Activated naive CD4-positive, alpha-beta T cell treated with anti-CD3 and anti-CD28 coated beads, Interleukin-2, amount 50 U/mL, for 72 hours (primary cell): ENCODE measurements around the gene CEP85. TPM values are rescaled to one million over a fixed set of nuclear protein-coding genes. Genes with fewer than 3 reads are reported as not detected.

Experiments
- ATAC-seq, 2 donors: fragments of 150-1000 bp; cut with Tn5 transposase; 2 replicates each; pipeline ENCODE4 v1.10.0; 2021; ENCODE audit warnings: mild to moderate bottlenecking in 2 of 2, moderate library complexity in 2 of 2
- DNase-seq, 2 donors: peaks; one replicate each; pipeline ENCODE4 v3.0.0; 2021 to 2022; ENCODE audit warnings: low spot score in 2 of 2
- H3K27ac Mint-ChIP-seq, 2 donors: one replicate each; pipeline ENCODE4 v1.8.0; 2022; ENCODE audit warnings: mild to moderate bottlenecking in 2 of 2, mixed read lengths in 2 of 2
- H3K36me3 Mint-ChIP-seq, 2 donors: one replicate each; pipeline ENCODE4 v1.8.0; 2022; ENCODE audit warnings: mixed read lengths in 2 of 2
- H3K9me3 Mint-ChIP-seq, 2 donors: one replicate each; pipeline ENCODE4 v1.8.0; 2022; ENCODE audit warnings: mixed read lengths in 2 of 2
- total RNA-seq, 2 donors: library from RNA; stranded (reverse); gene quantifications; one replicate each; pipeline ENCODE4 v1.2.3, GENCODE V29; 2022

The CEP85 gene
- total RNA-seq, 2 donors from 2014 or later = 26.9 to 92.3 TPM

- Mint-ChIP-seq H3K27ac (peak overlapping the region in 1 of 2 donors; percentile 68), H3K36me3 (peaks cover 30 to 45% of the 10 kb centered on the region in 2 donors), H3K9me3 (peaks cover 0 to 5% of the 10 kb centered on the region in 2 donors)
- ATAC-seq (peak in 1 of 2 donors; percentile 91), DNase-seq (no peak)
These were observed 31.4 kb downstream of the CEP85 start for GRCh38 chr1:26265405-26265804.

- Mint-ChIP-seq H3K36me3 (peaks cover 34 to 37% of the 10 kb centered on the region in 2 donors), H3K27ac (peak overlapping the region in 1 of 2 donors; percentile 85), H3K9me3 (peaks cover 0 to 5% of the 10 kb centered on the region in 2 donors)
- no peak for ATAC-seq
- DNase-seq = no peak
These were observed 34.5 kb downstream of the CEP85 start for GRCh38 chr1:26268290-26269197.

GRCh38 chr1:26269198-26269550 lies 35.2 kb downstream of the CEP85 start:
- ATAC-seq (no peak), DNase-seq (no peak)
- H3K36me3 Mint-ChIP-seq = peaks cover 30% of the 10 kb centered on the region in 2 donors
- no peak overlapping the region for H3K27ac Mint-ChIP-seq
- H3K9me3 Mint-ChIP-seq = peaks cover 0 to 5% of the 10 kb centered on the region in 2 donors

GRCh38 chr1:26274801-26275425 lies 40.9 kb downstream of the CEP85 start:
- H3K36me3 Mint-ChIP-seq = peaks cover 23 to 36% of the 10 kb centered on the region in 2 donors
- ATAC-seq = peak in 1 of 2 donors; percentile 1
- DNase-seq = no peak
- H3K27ac Mint-ChIP-seq = peak overlapping the region; percentile 56 to 92
- no peaks in the 10 kb centered on the region for H3K9me3 Mint-ChIP-seq

- peaks cover 29 to 40% of the 10 kb centered on the region in 2 donors for H3K36me3 Mint-ChIP-seq
- peak overlapping the region; percentile 92 to 93 for H3K27ac Mint-ChIP-seq
- DNase-seq (peak; percentile 81 to 85), ATAC-seq (peak; percentile 79 to 80)
- no peaks in the 10 kb centered on the region for H3K9me3 Mint-ChIP-seq
These were observed 41.8 kb downstream of the CEP85 start for GRCh38 chr1:26275580-26276431.

- no peak for DNase-seq
- peaks cover 35 to 47% of the 10 kb centered on the region in 2 donors for H3K36me3 Mint-ChIP-seq
- peak overlapping the region; percentile 92 to 93 for H3K27ac Mint-ChIP-seq
- peak in 1 of 2 donors; percentile 1 for ATAC-seq
- H3K9me3 Mint-ChIP-seq = no peaks in the 10 kb centered on the region
These were observed 42.4 kb downstream of the CEP85 start for GRCh38 chr1:26276432-26276838.

- Mint-ChIP-seq H3K9me3 (no peaks in the 10 kb centered on the region), H3K27ac (peak overlapping the region in 1 of 2 donors; percentile 92), H3K36me3 (peaks cover 38 to 46% of the 10 kb centered on the region in 2 donors)
- DNase-seq (no peak), ATAC-seq (no peak)
These were observed 43.3 kb downstream of the CEP85 start for GRCh38 chr1:26277261-26277661.

GRCh38 chr1:26277719-26278118 lies 43.7 kb downstream of the CEP85 start:
- H3K36me3 Mint-ChIP-seq = peaks cover 38 to 50% of the 10 kb centered on the region in 2 donors
- no peak for ATAC-seq
- H3K9me3 Mint-ChIP-seq = no peaks in the 10 kb centered on the region
- H3K27ac Mint-ChIP-seq = peak overlapping the region; percentile 92 to 95
- DNase-seq = no peak

GRCh38 chr1:26278303-26278702 lies 44.3 kb downstream of the CEP85 start:
- ATAC-seq = no peak
- H3K27ac Mint-ChIP-seq = peak overlapping the region; percentile 92 to 95
- DNase-seq = no peak
- peaks cover 38 to 56% of the 10 kb centered on the region in 2 donors for H3K36me3 Mint-ChIP-seq
- H3K9me3 Mint-ChIP-seq = no peaks in the 10 kb centered on the region

GRCh38 chr1:26278724-26279455 lies 44.9 kb downstream of the CEP85 start:
- ATAC-seq = peak; percentile 8 to 33
- Mint-ChIP-seq H3K36me3 (peaks cover 38 to 59% of the 10 kb centered on the region in 2 donors), H3K9me3 (no peaks in the 10 kb centered on the region), H3K27ac (peak overlapping the region; percentile 92 to 95)
- DNase-seq = peak in 1 of 2 donors; percentile 80

- Mint-ChIP-seq H3K9me3 (no peaks in the 10 kb centered on the region), H3K27ac (peak within 1 kb of the TSS; percentile 92 to 95), H3K36me3 (peaks cover 42 to 63% of the 10 kb centered on the region in 2 donors)
- ATAC-seq (peak; percentile 48 to 67), DNase-seq (peak; percentile 84 to 86)
These were observed 45.7 kb downstream of the CEP85 start, which contains the start of gene SH3BGRL3 for GRCh38 chr1:26279456-26280332. Gene SH3BGRL3, plus strand, starts transcription at chr1:26280086. Its CDS starts 70 bp downstream, at chr1:26280156.

GRCh38 chr1:26280333-26281042 lies 46.5 kb downstream of the CEP85 start:
- Mint-ChIP-seq H3K36me3 (peaks cover 48 to 68% of the 10 kb centered on the region in 2 donors), H3K9me3 (no peaks in the 10 kb centered on the region), H3K27ac (peak overlapping the region; percentile 90 to 92)
- ATAC-seq = no peak
- no peak for DNase-seq

GRCh38 chr1:26281091-26281958 lies 47.3 kb downstream of the CEP85 start:
- peaks cover 48 to 68% of the 10 kb centered on the region in 2 donors for H3K36me3 Mint-ChIP-seq
- DNase-seq (no peak), ATAC-seq (no peak)
- H3K27ac Mint-ChIP-seq = peak overlapping the region; percentile 92 to 95
- no peaks in the 10 kb centered on the region for H3K9me3 Mint-ChIP-seq

GRCh38 chr1:26281971-26282370 lies 48.0 kb downstream of the CEP85 start:
- ATAC-seq = no peak
- no peaks in the 10 kb centered on the region for H3K9me3 Mint-ChIP-seq
- H3K27ac Mint-ChIP-seq = peak overlapping the region; percentile 92 to 95
- DNase-seq = no peak
- H3K36me3 Mint-ChIP-seq = peaks cover 44 to 64% of the 10 kb centered on the region in 2 donors
